IMR-90 (cell line): Measurements from ENCODE around the gene LRRC57. TPM values are rescaled to one million over a fixed set of nuclear protein-coding genes. Genes with fewer than 3 reads are reported as not detected.

Experiments
- ATAC-seq: fragments of 200-7000 bp; cut with Tn5 transposase; 2 replicates; pipeline ENCODE4 v1.9.1; 2020; ENCODE audit warnings: low read depth, mild to moderate bottlenecking, moderate library complexity
- BruUV-seq: library from RNA; stranded (reverse); fragments of 400-500 nt; replicated peaks from 2 replicates; lab custom pipeline; 2021; lab: Mats Ljungman, UMichigan
- CTCF ChIA-PET: fragments of 300-600 bp; formaldehyde crosslinking; extraction: SDS; loops from one replicate; lab custom pipeline; 2021; ENCODE audit warnings: antibody characterized with exemption; lab: Yijun Ruan, JAX
- POLR2A ChIA-PET: fragments of 300-600 bp; sonication (Branson Sonifier 250); formaldehyde crosslinking; loops from one replicate; lab custom pipeline; 2022; ENCODE audit warnings: antibody characterized with exemption; ENCODE audit not compliant: unreplicated experiment; lab: Charles Lee
- DNase-seq: peaks from one replicate; pipeline ENCODE4 v3.0.0; 2013
- H2AFZ ChIP-seq: replicated peaks from 2 replicates; pipeline ENCODE3; 2013; ENCODE audit warnings: low read length, mild to moderate bottlenecking; ENCODE audit not compliant: poor library complexity
- H2AK5ac ChIP-seq: 2 replicates; pipeline ENCODE4 v1.6.1; 2013; ENCODE audit warnings: low read depth, low read length, inconsistent platforms
- H2AK9ac ChIP-seq: replicated peaks from 2 replicates; pipeline ENCODE3; 2013; ENCODE audit warnings: mild to moderate bottlenecking, low read depth, low read length, moderate library complexity; ENCODE audit not compliant: poor library complexity
- H2BK120ac ChIP-seq: 2 replicates; pipeline ENCODE4 v1.6.1; 2013; ENCODE audit warnings: low read depth, low read length, inconsistent platforms
- H2BK15ac ChIP-seq: 3 replicates; pipeline ENCODE4 v1.6.1; 2013; ENCODE audit warnings: low read depth, low read length, inconsistent platforms
- H2BK20ac ChIP-seq: 2 replicates; pipeline ENCODE4 v1.6.1; 2013; ENCODE audit warnings: low read depth, mild to moderate bottlenecking, inconsistent platforms, low read length, moderate library complexity
- H2BK5ac ChIP-seq: 2 replicates; pipeline ENCODE4 v1.6.1; 2013; ENCODE audit warnings: mild to moderate bottlenecking, low read depth, low read length, inconsistent platforms; ENCODE audit not compliant: poor library complexity, severe bottlenecking
- H3K14ac ChIP-seq: replicated peaks from 2 replicates; pipeline ENCODE4 v1.6.1; 2013; ENCODE audit warnings: low read depth, low read length, inconsistent platforms
- H3K18ac ChIP-seq: 2 replicates; pipeline ENCODE4 v1.6.1; 2013; ENCODE audit warnings: low read depth, low read length, control low read depth
- H3K23ac ChIP-seq: 2 replicates; pipeline ENCODE4 v1.6.1; 2013; ENCODE audit warnings: low read depth, low read length, inconsistent platforms
- H3K27ac ChIP-seq: 2 replicates; pipeline ENCODE4 v1.5.1; 2013; ENCODE audit warnings: mild to moderate bottlenecking, control low read depth, low read length; ENCODE audit not compliant: insufficient read depth
- H3K27me3 ChIP-seq: 2 replicates; pipeline ENCODE4 v1.6.1; 2013; ENCODE audit warnings: low read length; ENCODE audit not compliant: control insufficient read depth, insufficient read depth
- H3K36me3 ChIP-seq: 2 replicates; pipeline ENCODE4 v1.6.1; 2013; ENCODE audit warnings: low read length, mixed read lengths; ENCODE audit not compliant: control insufficient read depth, insufficient read depth
- H3K4ac ChIP-seq: 2 replicates; pipeline ENCODE4 v1.6.1; 2013; ENCODE audit warnings: low read depth, low read length, inconsistent platforms
- H3K4me1 ChIP-seq: 2 replicates; pipeline ENCODE4 v1.6.1; 2013; ENCODE audit warnings: low read length, mixed read lengths; ENCODE audit not compliant: control insufficient read depth, insufficient read depth
- H3K4me2 ChIP-seq: 2 replicates; pipeline ENCODE4 v1.6.1; 2013; ENCODE audit warnings: low read depth, mild to moderate bottlenecking, control low read depth, low read length, moderate library complexity
- H3K4me3 ChIP-seq: 2 replicates; pipeline ENCODE4 v1.5.1; 2013; ENCODE audit warnings: low read depth, mild to moderate bottlenecking, control low read depth, low read length, moderate library complexity; ENCODE audit not compliant: insufficient read depth
- H3K56ac ChIP-seq: 2 replicates; pipeline ENCODE4 v1.6.1; 2013; ENCODE audit warnings: low read length, inconsistent platforms; ENCODE audit not compliant: insufficient read depth; ENCODE audit errors: extremely low read depth
- H3K79me1 ChIP-seq, 2 experiments: 2 replicates each; pipeline ENCODE4 v1.6.1; 2013; ENCODE audit warnings: low read length in 2 of 2, inconsistent platforms in 1 of 2, low read depth in 1 of 2
- H3K9ac ChIP-seq: 2 replicates; pipeline ENCODE4 v1.6.1; 2013; ENCODE audit warnings: low read depth, low read length, control low read depth
- H3K9me1 ChIP-seq: 2 replicates; pipeline ENCODE4 v1.6.1; 2013; ENCODE audit warnings: low read length, inconsistent platforms; ENCODE audit not compliant: insufficient read depth
- H3K9me3 ChIP-seq: 2 replicates; pipeline ENCODE4 v1.6.1; 2013; ENCODE audit warnings: low read length; ENCODE audit not compliant: control insufficient read depth, insufficient read depth
- H4K20me1 ChIP-seq: 2 replicates; pipeline ENCODE4 v1.6.1; 2013; ENCODE audit warnings: low read length, inconsistent platforms; ENCODE audit not compliant: insufficient read depth
- H4K5ac ChIP-seq: 2 replicates; pipeline ENCODE4 v1.6.1; 2013; ENCODE audit warnings: mild to moderate bottlenecking, low read depth, low read length, control low read depth
- H4K8ac ChIP-seq, 2 experiments: 2 replicates each; pipeline ENCODE4 v1.6.1; 2013; ENCODE audit warnings: low read depth in 2 of 2, low read length in 2 of 2, control low read depth in 1 of 2, inconsistent platforms in 1 of 2
- H4K91ac ChIP-seq: 2 replicates; pipeline ENCODE4 v1.6.1; 2013; ENCODE audit warnings: low read depth, low read length, inconsistent platforms; ENCODE audit not compliant: insufficient read depth
- CEBPB ChIP-seq: IDR thresholded peaks from 2 replicates; pipeline ENCODE4 v1.6.1; 2012; ENCODE audit warnings: low read depth, low read length, improper control_type of control experiment
- CTCF ChIP-seq: conservative IDR thresholded peaks from 2 replicates; pipeline ENCODE4 v1.5.1; 2012; ENCODE audit warnings: mild to moderate bottlenecking, low read depth, low read length, improper control_type of control experiment
- ELK1 ChIP-seq: fragments of 150-350 bp; IDR thresholded peaks from 2 replicates; pipeline ENCODE4 v1.6.1; 2016; ENCODE audit warnings: low read depth, mild to moderate bottlenecking, low read length, moderate library complexity, borderline replicate concordance
- FOS ChIP-seq: fragments of 150-350 bp; IDR thresholded peaks from 2 replicates; pipeline ENCODE4 v1.6.1; 2016; ENCODE audit warnings: low read depth, low read length
- MAFK ChIP-seq: IDR thresholded peaks from 2 replicates; pipeline ENCODE4 v1.6.1; 2012; ENCODE audit warnings: low read depth, low read length, improper control_type of control experiment
- MAZ ChIP-seq: IDR thresholded peaks from 2 replicates; pipeline ENCODE4 v1.6.1; 2012; ENCODE audit warnings: low read depth, mild to moderate bottlenecking, low read length, improper control_type of control experiment, moderate library complexity, borderline replicate concordance
- MXI1 ChIP-seq: IDR thresholded peaks from 2 replicates; pipeline ENCODE4 v1.6.1; 2012; ENCODE audit warnings: low read depth, mild to moderate bottlenecking, low read length, moderate library complexity, borderline replicate concordance
- NFE2L2 ChIP-seq: fragments of 150-350 bp; IDR thresholded peaks from 2 replicates; pipeline ENCODE4 v1.6.1; 2016; ENCODE audit warnings: low read depth, mild to moderate bottlenecking, low read length
- POLR2A ChIP-seq: IDR thresholded peaks from 2 replicates; pipeline ENCODE4 v1.6.1; 2012; ENCODE audit warnings: mild to moderate bottlenecking, low read depth, low read length
- RAD21 ChIP-seq: IDR thresholded peaks from 2 replicates; pipeline ENCODE4 v1.6.1; 2012; ENCODE audit warnings: low read length, improper control_type of control experiment
- RCOR1 ChIP-seq: IDR thresholded peaks from 2 replicates; pipeline ENCODE4 v1.6.1; 2012; ENCODE audit warnings: mild to moderate bottlenecking, low read length, improper control_type of control experiment; ENCODE audit not compliant: insufficient replicate concordance
- RFX5 ChIP-seq: IDR thresholded peaks from 2 replicates; pipeline ENCODE4 v1.8.0; 2012; ENCODE audit warnings: low read depth, mild to moderate bottlenecking, low read length, moderate library complexity
- SMC3 ChIP-seq: fragments of 150-350 bp; IDR thresholded peaks from 2 replicates; pipeline ENCODE4 v1.6.1; 2016; ENCODE audit warnings: low read depth, mild to moderate bottlenecking, antibody characterized with exemption, low read length, moderate library complexity
- USF2 ChIP-seq: fragments of 150-350 bp; IDR thresholded peaks from 2 replicates; pipeline ENCODE4 v1.6.1; 2017; ENCODE audit warnings: mild to moderate bottlenecking, antibody characterized with exemption, low read length, low read depth
- WGBS, 2 experiments: methylation state at CpG; one replicate each; pipeline versions ENCODE4 v1.1.5 to v1.1.7; 2013; ENCODE audit warnings: missing lambda C conversion rate in 2 of 2; ENCODE audit not compliant: insufficient read length in 1 of 2; ENCODE audit errors: extremely low coverage in 2 of 2; 5-methylcytosine and 5-hydroxymethylcytosine counted together
- dilution Hi-C: fragments of 300-500 bp; cut with HindIII; formaldehyde crosslinking; loops from one replicate; pipeline ENCODE4 v1.14.3; 2018; ENCODE audit warnings: low sequenced_read_pairs; ENCODE audit not compliant: unreplicated experiment
- in situ Hi-C: fragments of 300-500 bp; cut with MboI; formaldehyde crosslinking; loops from 3 replicates; pipeline ENCODE4 v1.14.3; 2019; ENCODE audit warnings: low sequenced_read_pairs, inconsistent platforms, mixed read lengths
- intact Hi-C: fragments of 100-400 bp; cut with micrococcal nuclease; formaldehyde crosslinking; loops from 2 replicates; pipeline ENCODE4 v1.10.0; 2022
- polyA plus RNA-seq, 3 experiments: library from polyadenylated mRNA; depleted of rRNA; stranded (reverse); fragments of >200 nt; gene quantifications; 2 replicates each; pipeline ENCODE4 v1.2.3, GENCODE V29; 2012; ENCODE audit warnings: low replicate concordance in 1 of 3
- total RNA-seq: library from RNA; depleted of rRNA; stranded (reverse); fragments of >200 nt; gene quantifications from 2 replicates; pipeline ENCODE4 v1.2.3, GENCODE V29; 2012

Gene LRRC57
- total and polyA plus RNA-seq, 2 of the 4 experiments (the other 2 are of a cell fraction), result 9.5 to 11.3 TPM

DNA sequence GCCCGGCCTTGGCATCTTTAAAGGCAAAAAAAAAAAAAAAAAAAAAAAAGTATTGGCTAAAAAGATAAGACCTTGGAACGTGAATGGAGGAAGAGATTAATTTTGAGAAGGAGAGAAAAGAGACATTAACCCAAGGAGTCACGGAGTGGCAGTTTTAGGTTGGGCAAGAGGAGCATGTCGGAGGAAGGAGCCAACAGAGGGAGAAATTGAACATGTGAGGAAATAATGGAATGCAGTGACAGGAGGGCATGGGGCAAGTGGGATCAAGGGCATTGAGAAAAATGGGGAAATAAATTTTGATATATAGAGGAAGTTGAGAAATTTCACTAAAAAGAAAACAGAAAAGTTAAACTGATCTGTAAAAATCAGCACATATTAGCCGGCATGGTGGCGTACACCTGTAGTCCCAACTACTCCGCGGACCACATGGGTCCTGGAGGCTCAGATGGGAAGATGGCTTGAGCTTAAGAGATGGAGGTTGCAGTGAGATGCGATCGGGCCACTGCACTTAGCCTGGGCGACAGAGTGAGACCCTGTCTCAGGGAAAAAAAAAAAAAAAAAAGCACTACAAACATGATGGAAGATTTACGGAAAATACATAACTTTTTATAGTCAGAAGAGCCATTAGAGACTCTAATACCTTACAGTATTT, 1.3 kb upstream of the LRRC57 start:
- Histone ChIP-seq H3K4me3 (peak overlapping the region; percentile 85; the same call in 1 of the 2 replicates), H3K4ac (peak overlapping the region; percentile 44; the same call in 1 of the 2 replicates), H3K56ac (no peak overlapping the region), H4K8ac (peak overlapping the region in 1 of 2 experiments; percentile 59; a peak in 2 of 4 replicates), H4K20me1 (0 out of 2 replicates have a peak, but pooled peaks cover 4% of the 10 kb centered on the region), H3K9ac (0 out of 2 replicates have a peak overlapping the region, but pooled peaks have one; percentile 44), H4K5ac (no peak overlapping the region), H2BK5ac (no peak overlapping the region), H2AFZ (no peak overlapping the region), H3K27me3 (no peaks in the 10 kb centered on the region), H3K9me1 (0 out of 2 replicates have a peak, but pooled peaks cover 3% of the 10 kb centered on the region), H3K36me3 (peaks cover 2% of the 10 kb centered on the region; the same call in 1 of the 2 replicates), H3K79me1 (peaks cover 21 to 61% of the 10 kb centered on the region in 2 experiments), H3K4me1 (peaks cover 6% of the 10 kb centered on the region), H2AK9ac (no peak overlapping the region), H2BK15ac (no peak overlapping the region), H2AK5ac (peak overlapping the region; percentile 61), H3K14ac (no peak overlapping the region), H3K4me2 (peak overlapping the region; percentile 73), H3K23ac (peak overlapping the region; percentile 14), H2BK20ac (no peak overlapping the region), H2BK120ac (no peak overlapping the region), H3K9me3 (no peaks in the 10 kb centered on the region), H3K18ac (no peak overlapping the region), H3K27ac (no peak overlapping the region), H4K91ac (no peak overlapping the region)
- POLR2A ChIA-PET, result interaction anchor here (0.6 kb wide), 1 partner anchor 710 kb away, joined by 3 read pairs; no protein-coding TSS in a partner anchor
- CTCF ChIA-PET, result interaction anchor here (0.6 to 1.1 kb wide), 3 partner anchors 25 to 266 kb away, joined by 3 to 4 read pairs (median 4); no protein-coding TSS in a partner anchor
- ATAC-seq, result no peak
- no peak for DNase-seq
- intact Hi-C loops (no loop called here), in situ Hi-C loops (no loop called here), dilution Hi-C loops (no loop called here)
- no TSS peak for BruUV-seq
- 58% methylated on average over 2 of the region's 12 CpGs; no CpG with 5 or more reads in 1 of the 2 experiments for WGBS, 2 experiments
- TF ChIP-seq SMC3 (no peak), FOS (no peak), ELK1 (no peak), RAD21 (no peak), NFE2L2 (no peak), CTCF (no peak), MXI1 (no peak), RFX5 (no peak), CEBPB (no peak), RCOR1 (no peak), MAZ (no peak), USF2 (no peak), MAFK (no peak), POLR2A (no peak)
